KMS-11 (cell line): ENCODE data around the gene TBCD.

Source experiments
- H2AFZ ChIP-seq: fragments of 200-600 bp; sonication (generic); 2 replicates; pipeline ENCODE4 v1.6.1; 2016; ENCODE audit warnings: antibody characterized with exemption, mixed run types, low read depth
- H3K27ac ChIP-seq: fragments of 200-600 bp; sonication (generic); 2 replicates; pipeline ENCODE4 v1.6.1; 2016; ENCODE audit warnings: mild to moderate bottlenecking, mixed run types
- H3K27me3 ChIP-seq: fragments of 200-600 bp; sonication (generic); 2 replicates; pipeline ENCODE4 v1.6.1; 2017; ENCODE audit warnings: mild to moderate bottlenecking, low read depth, mixed run types, moderate library complexity; ENCODE audit not compliant: insufficient read depth
- H3K36me3 ChIP-seq: fragments of 200-600 bp; sonication (generic); 2 replicates; pipeline ENCODE4 v1.6.1; 2017; ENCODE audit warnings: mild to moderate bottlenecking, mixed run types; ENCODE audit not compliant: insufficient read depth
- H3K4me1 ChIP-seq: fragments of 200-600 bp; sonication (generic); 2 replicates; pipeline ENCODE4 v1.6.1; 2016; ENCODE audit warnings: mild to moderate bottlenecking, low read depth, mixed run types; ENCODE audit not compliant: poor library complexity, severe bottlenecking
- H3K4me2 ChIP-seq: fragments of 200-600 bp; sonication (generic); 2 replicates; pipeline ENCODE4 v1.7.0; 2016; ENCODE audit warnings: mild to moderate bottlenecking, mixed run types
- H3K4me3 ChIP-seq: fragments of 200-600 bp; sonication (generic); IDR thresholded peaks from 2 replicates; pipeline ENCODE4 v1.6.1; 2017; ENCODE audit warnings: low read depth, low read length, mixed read lengths; ENCODE audit not compliant: insufficient read depth
- H3K79me2 ChIP-seq: fragments of 200-600 bp; sonication (generic); 2 replicates; pipeline ENCODE4 v1.6.1; 2016; ENCODE audit warnings: low read depth, mixed run types; ENCODE audit not compliant: insufficient read depth
- H3K9ac ChIP-seq: fragments of 200-600 bp; sonication (generic); 2 replicates; pipeline ENCODE4 v1.6.1; 2016; ENCODE audit warnings: mild to moderate bottlenecking, mixed run types
- H4K20me1 ChIP-seq: fragments of 200-600 bp; sonication (generic); 2 replicates; pipeline ENCODE4 v1.6.1; 2016; ENCODE audit warnings: mild to moderate bottlenecking, mixed run types; ENCODE audit not compliant: insufficient read depth
- CTCF ChIP-seq: fragments of 200-600 bp; sonication (generic); conservative IDR thresholded peaks from 2 replicates; pipeline ENCODE4 v1.6.1; 2017; ENCODE audit warnings: low read depth, mild to moderate bottlenecking, antibody characterized with exemption, low read length, moderate library complexity, mixed read lengths

The TBCD gene

GRCh38 chr17:82910770-82911169, 158.9 kb downstream of the TBCD start:
- no peak overlapping the region for H3K4me3 ChIP-seq
- H4K20me1 ChIP-seq: no peaks in the 10 kb centered on the region
- no peak overlapping the region for H3K9ac ChIP-seq
- H3K27me3 ChIP-seq: no peaks in the 10 kb centered on the region
- no peaks in the 10 kb centered on the region for H3K79me2 ChIP-seq
- no peak overlapping the region for H3K27ac ChIP-seq
- no peak overlapping the region for H3K4me2 ChIP-seq
- H3K4me1 ChIP-seq: no peaks in the 10 kb centered on the region
- no peak overlapping the region for H2AFZ ChIP-seq
- H3K36me3 ChIP-seq: no peaks in the 10 kb centered on the region
- no peak for TF ChIP-seq CTCF

GRCh38 chr17:82911822-82912221, 160.0 kb downstream of the TBCD start:
- H4K20me1 ChIP-seq: no peaks in the 10 kb centered on the region
- H3K27ac ChIP-seq: no peak overlapping the region
- no peaks in the 10 kb centered on the region for H3K4me1 ChIP-seq
- TF ChIP-seq CTCF: no peak
- H3K79me2 ChIP-seq: no peaks in the 10 kb centered on the region
- no peak overlapping the region for H3K9ac ChIP-seq
- no peak overlapping the region for H3K4me3 ChIP-seq
- no peaks in the 10 kb centered on the region for H3K27me3 ChIP-seq
- H2AFZ ChIP-seq: no peak overlapping the region
- H3K4me2 ChIP-seq: no peak overlapping the region
- no peaks in the 10 kb centered on the region for H3K36me3 ChIP-seq

GRCh38 chr17:82912484-82913089, 160.7 kb downstream of the TBCD start:
- H3K79me2 ChIP-seq: no peaks in the 10 kb centered on the region
- no peaks in the 10 kb centered on the region for H3K4me1 ChIP-seq
- H3K9ac ChIP-seq: no peak overlapping the region
- H3K27me3 ChIP-seq: no peaks in the 10 kb centered on the region
- no peak overlapping the region for H3K27ac ChIP-seq
- H3K36me3 ChIP-seq: no peaks in the 10 kb centered on the region
- no peak overlapping the region for H2AFZ ChIP-seq
- H4K20me1 ChIP-seq: no peaks in the 10 kb centered on the region
- no peak for TF ChIP-seq CTCF
- H3K4me2 ChIP-seq: no peak overlapping the region
- H3K4me3 ChIP-seq: no peak overlapping the region

GRCh38 chr17:82913304-82914043, 161.6 kb downstream of the TBCD start:
- no peaks in the 10 kb centered on the region for H3K27me3 ChIP-seq
- no peak overlapping the region for H3K4me3 ChIP-seq
- H4K20me1 ChIP-seq: no peaks in the 10 kb centered on the region
- H3K79me2 ChIP-seq: no peaks in the 10 kb centered on the region
- TF ChIP-seq CTCF: no peak
- H2AFZ ChIP-seq: no peak overlapping the region
- H3K4me2 ChIP-seq: no peak overlapping the region
- no peak overlapping the region for H3K9ac ChIP-seq
- H3K27ac ChIP-seq: no peak overlapping the region
- no peaks in the 10 kb centered on the region for H3K36me3 ChIP-seq
- H3K4me1 ChIP-seq: no peaks in the 10 kb centered on the region
